ENCODE measurements around the gene ZNF18. TPM values are rescaled to one million over a fixed set of nuclear protein-coding genes. Genes with fewer than 3 reads are reported as not detected.
"Not testable (repeated sequence)": the region's sequence is repeated elsewhere in the genome, so short reads cannot be mapped to it uniquely, and the experiment has no call there.

ZNF18 gene
- total and polyA plus RNA-seq, 12 donors: 2.6 to 7.5 (median 4.6) TPM

GRCh38 chr17:11952610-11953009 is 44.7 kb downstream of the ZNF18 start:
- Histone ChIP-seq H3K4me3 (no peak overlapping the region), H3K27ac (no peak overlapping the region), H3K36me3 (peaks cover 0 to 17% (median 0%) of the 10 kb centered on the region in 9 donors), H3K4me1 (peaks cover 0 to 8% (median 5%) of the 10 kb centered on the region in 9 donors), H3K27me3 (no peaks in the 10 kb centered on the region), H3K9me3 (peaks cover 0 to 38% (median 12%) of the 10 kb centered on the region in 11 donors)
- TF ChIP-seq CTCF (IDR thresholded peaks at IDR 0.05): no peak
- no peak for DNase-seq
- no peak for ATAC-seq
- WGBS, 2 donors: 99 to 100% methylated on average over 3 of the region's 3 CpGs
- intact Hi-C loops (cut with DNase I): no loop called here

- 67 to 70% methylated on average over 7 of the region's 7 CpGs for WGBS, 2 donors
- no peak overlapping the region for H3K4me3 ChIP-seq
- H3K4me1 ChIP-seq: peaks cover 0 to 8% (median 5%) of the 10 kb centered on the region in 9 donors
- peaks cover 0 to 12% (median 0%) of the 10 kb centered on the region in 9 donors for H3K36me3 ChIP-seq
- ATAC-seq (no peak), DNase-seq (no peak)
- intact Hi-C loops (cut with DNase I): no loop called here
- TF ChIP-seq CTCF (IDR thresholded peaks at IDR 0.05): no peak
- no peak overlapping the region for H3K27ac ChIP-seq
- H3K9me3 ChIP-seq: peaks cover 0 to 36% (median 12%) of the 10 kb centered on the region in 11 donors
- H3K27me3 ChIP-seq: no peaks in the 10 kb centered on the region
Observed at GRCh38 chr17:11950771-11951519, 46.3 kb downstream of the ZNF18 start.

- H3K4me1 ChIP-seq; H3K27ac ChIP-seq; intact Hi-C loops (cut with DNase I); H3K27me3 ChIP-seq; H3K4me3 ChIP-seq; DNase-seq; ATAC-seq: not testable (repeated sequence)
- Histone ChIP-seq H3K36me3 (peaks cover 0 to 12% (median 0%) of the 10 kb centered on the region in 9 donors), H3K9me3 (peaks cover 0 to 24% (median 12%) of the 10 kb centered on the region in 11 donors)
- 100% methylated on average over 1 of the region's 1 CpG for WGBS, 2 donors
Observed at GRCh38 chr17:11949571-11949970, 47.7 kb downstream of the ZNF18 start.

- H3K9me3 ChIP-seq: peaks cover 0 to 16% (median 7%) of the 10 kb centered on the region in 11 donors
- 28 to 29% methylated on average over 6 of the region's 6 CpGs for WGBS, 2 donors
- ATAC-seq (peak; percentile 38 to 87 (median 52)), DNase-seq (peak in 1 of 2 donors; percentile 24)
- H3K4me3 ChIP-seq: no peak overlapping the region
- H3K36me3 ChIP-seq: peaks cover 0 to 12% (median 0%) of the 10 kb centered on the region in 9 donors
- peaks cover 0 to 8% (median 5%) of the 10 kb centered on the region in 9 donors for H3K4me1 ChIP-seq
- TF ChIP-seq CTCF (IDR thresholded peaks at IDR 0.05): no peak
- H3K27me3 ChIP-seq: no peaks in the 10 kb centered on the region
- no peak overlapping the region for H3K27ac ChIP-seq
- intact Hi-C loops (cut with DNase I): no loop called here
Observed at GRCh38 chr17:11948789-11949188, 48.5 kb downstream of the ZNF18 start.

GRCh38 chr17:11944587-11944986 is 52.7 kb downstream of the ZNF18 start:
- Histone ChIP-seq H3K36me3 (no peaks in the 10 kb centered on the region), H3K4me3 (no peak overlapping the region), H3K4me1 (peaks cover 0 to 8% (median 5%) of the 10 kb centered on the region in 9 donors), H3K27ac (no peak overlapping the region), H3K27me3 (no peaks in the 10 kb centered on the region), H3K9me3 (no peaks in the 10 kb centered on the region)
- WGBS, 2 donors: 71% methylated on average over 3 of the region's 3 CpGs
- no peak for TF ChIP-seq CTCF (IDR thresholded peaks at IDR 0.05)
- intact Hi-C loops (cut with DNase I): no loop called here
- ATAC-seq (no peak), DNase-seq (no peak)
